ENCODE measurements around the gene CDKN2B-AS1. TPM values are rescaled to one million over a fixed set of nuclear protein-coding genes. Genes with fewer than 3 reads are reported as not detected.

Gene CDKN2B-AS1
- total RNA-seq, 1 donor from 2014 or later, result not detected

GRCh38 chr9:22146604-22147003, 152.0 kb downstream of the CDKN2B-AS1 start:
- no peak overlapping the region for H3K4me2 ChIP-seq
- DNase-seq (ENCODE audit: low spot score), result no peak
- H3K4me3 ChIP-seq, result no peak overlapping the region
- H3K4me1 ChIP-seq, result no peaks in the 10 kb centered on the region
- no peaks in the 10 kb centered on the region for H3K9me3 ChIP-seq (ENCODE audit: low read depth)
- no peak overlapping the region for H3K27ac ChIP-seq
- Mint-ChIP-seq H3K4me1 (peaks cover 2% of the 10 kb centered on the region), H3K36me3 (no peaks in the 10 kb centered on the region), H3K4me3 (no peak overlapping the region), H3K27ac (no peak overlapping the region), H3K9me3 (no peaks in the 10 kb centered on the region), H3K27me3 (ENCODE audit: insufficient read depth, low read depth) (no peaks in the 10 kb centered on the region)
- H3K9ac ChIP-seq, result no peak overlapping the region
- no peaks in the 10 kb centered on the region for H3K79me2 ChIP-seq (ENCODE audit: low read depth)
- H3K36me3 ChIP-seq, result no peaks in the 10 kb centered on the region
- no peak overlapping the region for H2AFZ ChIP-seq (replicated peaks)
- no peaks in the 10 kb centered on the region for H3K27me3 ChIP-seq
- H4K20me1 ChIP-seq (ENCODE audit: low read depth), result no peaks in the 10 kb centered on the region
- TF ChIP-seq EZH2 (IDR thresholded peaks at IDR 0.05) (no peak), CTCF (IDR thresholded peaks at IDR 0.05) (no peak), EZH2phosphoT487 (IDR thresholded peaks at IDR 0.05) (no peak)
- H3F3A ChIP-seq (ENCODE audit: low read depth), result no peaks in the 10 kb centered on the region

DNA sequence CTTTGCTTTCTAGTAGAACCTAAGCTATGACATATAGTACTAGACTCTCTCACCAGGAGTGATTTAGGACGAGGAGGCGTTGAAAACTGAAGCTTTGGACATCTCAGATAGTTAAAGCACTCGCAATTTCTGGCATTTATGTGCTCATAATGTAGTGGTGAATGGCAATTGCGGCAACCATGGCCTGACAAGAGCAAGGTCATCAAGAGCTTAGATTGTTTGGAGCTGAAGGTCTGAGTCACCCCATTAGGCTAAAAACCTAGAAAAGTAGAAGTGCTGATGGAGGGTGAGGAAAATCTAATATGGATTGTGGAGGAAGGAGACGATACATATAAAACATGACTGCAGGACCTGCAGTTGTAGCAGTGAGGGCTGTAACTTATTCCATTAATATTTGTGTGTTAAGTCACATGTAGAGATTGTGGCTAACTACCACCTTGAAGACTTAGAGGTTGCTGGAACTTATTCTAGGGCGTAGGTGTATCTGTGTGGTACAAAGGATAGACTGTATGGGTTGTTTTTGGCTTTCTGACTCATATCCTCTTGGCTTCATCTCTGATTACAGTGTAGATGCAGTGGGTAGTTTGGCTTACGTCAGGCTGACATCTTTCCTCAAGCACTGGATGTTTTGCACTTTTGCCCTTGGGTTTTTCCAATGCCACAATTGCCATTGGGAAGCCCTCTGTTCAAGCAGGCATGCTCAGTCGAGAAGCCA, 153.4 kb downstream of the CDKN2B-AS1 start:
- TF ChIP-seq EZH2phosphoT487 (IDR thresholded peaks at IDR 0.05), result no peak
- TF ChIP-seq EZH2 (IDR thresholded peaks at IDR 0.05), result no peak
- no peak for TF ChIP-seq CTCF (IDR thresholded peaks at IDR 0.05)
- Histone ChIP-seq H3K27me3 (no peaks in the 10 kb centered on the region), H3K4me3 (no peak overlapping the region), H3F3A (ENCODE audit: low read depth) (no peaks in the 10 kb centered on the region), H3K4me1 (no peaks in the 10 kb centered on the region), H2AFZ (replicated peaks) (no peak overlapping the region), H3K9ac (no peak overlapping the region), H3K27ac (no peak overlapping the region), H3K79me2 (ENCODE audit: low read depth) (no peaks in the 10 kb centered on the region), H3K9me3 (ENCODE audit: low read depth) (no peaks in the 10 kb centered on the region), H4K20me1 (ENCODE audit: low read depth) (no peaks in the 10 kb centered on the region), H3K4me2 (no peak overlapping the region), H3K36me3 (no peaks in the 10 kb centered on the region)
- no peaks in the 10 kb centered on the region for H3K4me1 Mint-ChIP-seq
- H3K4me3 Mint-ChIP-seq, result no peak overlapping the region
- no peak overlapping the region for H3K27ac Mint-ChIP-seq
- H3K27me3 Mint-ChIP-seq (ENCODE audit: insufficient read depth, low read depth), result no peaks in the 10 kb centered on the region
- no peaks in the 10 kb centered on the region for H3K9me3 Mint-ChIP-seq
- no peak for DNase-seq (ENCODE audit: low spot score)
- no peaks in the 10 kb centered on the region for H3K36me3 Mint-ChIP-seq

- Histone ChIP-seq H3K27me3 (no peaks in the 10 kb centered on the region), H3K4me1 (no peaks in the 10 kb centered on the region), H4K20me1 (ENCODE audit: low read depth) (no peaks in the 10 kb centered on the region), H3K27ac (no peak overlapping the region), H3F3A (ENCODE audit: low read depth) (no peaks in the 10 kb centered on the region), H3K9ac (no peak overlapping the region), H3K79me2 (ENCODE audit: low read depth) (no peaks in the 10 kb centered on the region), H3K9me3 (ENCODE audit: low read depth) (no peaks in the 10 kb centered on the region), H3K4me3 (no peak overlapping the region), H3K36me3 (no peaks in the 10 kb centered on the region), H3K4me2 (no peak overlapping the region), H2AFZ (replicated peaks) (no peak overlapping the region)
- Mint-ChIP-seq H3K4me3 (no peak overlapping the region), H3K27me3 (ENCODE audit: insufficient read depth, low read depth) (no peaks in the 10 kb centered on the region), H3K36me3 (no peaks in the 10 kb centered on the region), H3K27ac (no peak overlapping the region), H3K9me3 (no peaks in the 10 kb centered on the region), H3K4me1 (no peaks in the 10 kb centered on the region)
- TF ChIP-seq EZH2phosphoT487 (IDR thresholded peaks at IDR 0.05) (no peak), CTCF (IDR thresholded peaks at IDR 0.05) (no peak), EZH2 (IDR thresholded peaks at IDR 0.05) (no peak)
- DNase-seq (ENCODE audit: low spot score), result no peak
Measured at GRCh38 chr9:22148528-22148875, 153.9 kb downstream of the CDKN2B-AS1 start.

Data from neural progenitor cell (in vitro differentiated cells).